Stimulated activated memory B cell treated with anti-CD40 and anti-IgM and Interleukin-4, amounts not matched to agents 10 μg/mL and 1 μg/mL and 100 μg/mL, for 72 hours (primary cell): Measurements from ENCODE around the gene SLC12A8.
A peak's percentile ranks its signal among the peaks of the same experiment; 100 is the strongest.

Experiments
- ATAC-seq: fragments of 150-1000 bp; cut with Tn5 transposase; 2 replicates; pipeline ENCODE4 v1.10.0; 2021
- H3K27ac Mint-ChIP-seq: one replicate; pipeline ENCODE4 v1.8.0; 2022; ENCODE audit warnings: mild to moderate bottlenecking, mixed read lengths
- H3K27me3 Mint-ChIP-seq: one replicate; pipeline ENCODE4 v1.8.0; 2022; ENCODE audit warnings: mixed read lengths
- H3K36me3 Mint-ChIP-seq: one replicate; pipeline ENCODE4 v1.8.0; 2022; ENCODE audit warnings: mixed read lengths
- H3K4me1 Mint-ChIP-seq: one replicate; pipeline ENCODE4 v1.8.0; 2022; ENCODE audit warnings: mixed read lengths
- H3K4me3 Mint-ChIP-seq: one replicate; pipeline ENCODE4 v1.8.0; 2022; ENCODE audit warnings: mild to moderate bottlenecking, moderate library complexity, mixed read lengths
- H3K9me3 Mint-ChIP-seq: one replicate; pipeline ENCODE4 v1.8.0; 2022; ENCODE audit warnings: mixed read lengths

The SLC12A8 gene

DNA sequence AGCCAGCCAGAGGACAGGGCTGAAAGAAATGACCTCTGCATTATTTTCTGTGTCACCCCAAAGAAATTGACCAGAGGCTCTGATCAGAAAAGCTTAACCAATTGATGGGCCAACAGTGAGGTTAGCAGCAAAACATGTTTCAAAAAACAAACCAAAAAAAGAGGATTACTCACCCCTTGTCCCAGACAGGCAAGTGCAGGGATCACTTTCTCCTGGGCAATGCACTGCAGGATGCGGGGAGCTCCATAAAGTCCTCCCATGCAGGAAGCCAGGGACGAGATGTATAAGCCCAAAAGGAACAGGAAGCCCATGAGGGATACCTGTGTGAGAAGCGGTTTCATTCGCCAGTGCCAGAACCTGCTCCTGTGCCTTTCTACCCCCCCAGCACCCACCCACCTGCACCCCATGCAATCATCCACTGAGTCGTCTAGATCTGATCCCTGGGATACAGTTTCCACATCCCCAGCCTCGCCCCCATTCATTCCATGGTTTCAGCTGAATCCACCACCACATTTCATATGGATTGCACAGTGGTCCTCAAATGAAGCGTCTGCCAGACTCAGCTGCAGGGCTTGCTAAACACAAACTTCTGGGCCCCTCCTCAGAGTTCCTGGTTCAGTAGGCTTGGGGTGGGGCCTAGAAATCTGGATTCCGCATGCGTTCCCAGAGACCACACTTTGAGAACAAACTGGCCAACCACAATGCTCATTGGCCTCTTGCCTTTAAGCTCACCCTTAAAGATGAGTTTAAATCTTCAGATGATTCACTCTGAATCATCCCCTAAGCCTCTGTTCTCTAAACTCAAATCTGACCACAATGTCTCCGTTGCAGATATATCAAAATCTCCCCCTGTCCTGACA, 102.3 kb downstream of the SLC12A8 start:
- peaks cover 2% of the 10 kb centered on the region for H3K36me3 Mint-ChIP-seq
- peaks cover 46% of the 10 kb centered on the region for H3K4me1 Mint-ChIP-seq
- H3K4me3 Mint-ChIP-seq = no peak overlapping the region
- ATAC-seq = peak; percentile 70
- H3K27me3 Mint-ChIP-seq = no peaks in the 10 kb centered on the region
- peaks cover 1% of the 10 kb centered on the region for H3K9me3 Mint-ChIP-seq
- H3K27ac Mint-ChIP-seq = peak overlapping the region; percentile 77

DNA sequence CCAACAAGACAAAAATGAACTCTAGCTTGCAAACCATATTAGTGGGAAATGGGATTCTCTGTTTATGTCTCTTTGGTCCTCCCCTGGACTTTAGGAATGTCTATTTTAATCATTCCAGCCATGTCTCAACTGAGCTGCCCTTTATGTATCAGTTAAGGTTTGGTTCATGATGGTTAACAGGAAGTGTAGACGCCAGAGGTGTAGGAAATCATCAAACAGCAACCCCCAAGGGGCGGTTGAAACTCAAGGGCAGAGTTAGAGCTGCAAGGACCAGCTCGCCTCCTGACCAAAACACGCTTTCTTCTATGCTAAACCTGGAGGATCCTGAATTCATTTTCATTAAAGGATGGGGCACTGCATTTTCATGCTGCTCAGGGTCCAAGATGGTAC, 103.0 kb downstream of the SLC12A8 start:
- no peak overlapping the region for H3K4me3 Mint-ChIP-seq
- peak overlapping the region; percentile 77 for H3K27ac Mint-ChIP-seq
- no peaks in the 10 kb centered on the region for H3K27me3 Mint-ChIP-seq
- no peak for ATAC-seq
- H3K9me3 Mint-ChIP-seq = peaks cover 6% of the 10 kb centered on the region
- H3K36me3 Mint-ChIP-seq = peaks cover 8% of the 10 kb centered on the region
- H3K4me1 Mint-ChIP-seq = peaks cover 46% of the 10 kb centered on the region

DNA sequence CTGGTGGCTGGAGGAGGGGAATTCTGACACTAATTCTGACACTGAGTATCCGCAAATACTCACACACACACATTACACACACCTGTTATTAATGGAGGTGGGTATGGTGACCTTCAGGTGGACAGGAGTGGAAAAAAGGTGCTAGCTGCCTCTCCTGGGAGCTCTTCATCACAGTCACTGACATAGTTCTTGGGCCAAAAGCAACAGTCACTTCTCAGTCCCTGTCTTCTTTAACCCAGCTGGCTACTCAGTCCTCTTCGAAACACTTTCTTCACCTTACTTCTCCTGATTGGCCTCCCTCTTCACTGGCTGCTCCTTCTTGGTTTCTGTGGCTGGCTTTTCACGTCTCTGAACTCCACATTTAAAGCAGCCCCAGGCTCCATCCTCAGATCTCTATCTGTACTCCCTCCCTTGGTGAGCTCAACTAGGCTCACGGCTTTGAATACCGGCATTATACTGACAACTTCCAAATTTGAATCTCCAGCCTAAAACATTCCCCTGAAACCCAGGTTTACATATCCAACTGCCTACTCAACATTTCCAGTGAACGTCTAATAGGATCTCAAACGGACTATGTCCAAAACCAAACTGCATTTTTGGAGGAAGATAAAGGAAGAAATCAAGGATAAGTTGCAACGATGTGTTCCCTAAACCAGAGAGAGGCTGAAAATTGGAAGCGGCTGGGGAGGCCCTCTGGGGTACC, 103.6 kb downstream of the SLC12A8 start:
- Mint-ChIP-seq H3K27me3 (no peaks in the 10 kb centered on the region), H3K4me3 (peak overlapping the region; percentile 0), H3K9me3 (peaks cover 6% of the 10 kb centered on the region), H3K4me1 (peaks cover 49% of the 10 kb centered on the region), H3K27ac (peak overlapping the region; percentile 77), H3K36me3 (peaks cover 8% of the 10 kb centered on the region)
- ATAC-seq = peak; percentile 35

DNA sequence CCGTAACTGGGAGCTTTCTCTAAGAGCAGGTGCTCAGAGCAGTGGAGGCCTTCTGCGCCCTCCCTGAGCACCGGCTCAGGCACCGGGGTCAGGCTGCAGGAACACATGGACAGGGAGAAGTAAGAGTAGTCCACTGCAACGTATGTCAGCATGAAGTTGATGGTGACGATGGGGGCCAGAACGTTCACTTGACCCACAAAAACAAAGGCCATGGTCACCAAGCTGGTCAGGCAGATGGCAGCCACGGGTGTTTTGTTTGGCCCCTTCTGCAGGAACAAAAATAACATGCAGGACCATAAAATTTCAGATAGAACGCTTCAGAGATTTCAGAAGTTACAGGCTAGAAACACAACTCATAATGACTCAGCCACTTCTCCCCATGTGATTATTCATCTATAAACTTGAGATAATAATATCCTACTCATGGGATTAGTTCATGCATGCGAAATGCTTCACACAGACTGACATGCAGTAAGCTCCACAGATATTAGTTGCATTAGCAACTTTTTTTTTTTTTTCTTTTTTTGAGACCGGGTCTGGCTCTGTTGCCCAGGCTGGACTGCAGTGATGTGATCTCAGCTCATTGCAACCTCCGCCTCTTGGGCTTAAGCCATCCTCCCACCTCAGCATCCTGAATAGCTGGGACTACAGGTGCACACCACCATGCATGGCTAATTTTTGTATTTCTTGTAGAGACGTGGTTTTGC, 104.5 kb downstream of the SLC12A8 start:
- ATAC-seq = peak; percentile 86
- H3K4me1 Mint-ChIP-seq = peaks cover 50% of the 10 kb centered on the region

DNA sequence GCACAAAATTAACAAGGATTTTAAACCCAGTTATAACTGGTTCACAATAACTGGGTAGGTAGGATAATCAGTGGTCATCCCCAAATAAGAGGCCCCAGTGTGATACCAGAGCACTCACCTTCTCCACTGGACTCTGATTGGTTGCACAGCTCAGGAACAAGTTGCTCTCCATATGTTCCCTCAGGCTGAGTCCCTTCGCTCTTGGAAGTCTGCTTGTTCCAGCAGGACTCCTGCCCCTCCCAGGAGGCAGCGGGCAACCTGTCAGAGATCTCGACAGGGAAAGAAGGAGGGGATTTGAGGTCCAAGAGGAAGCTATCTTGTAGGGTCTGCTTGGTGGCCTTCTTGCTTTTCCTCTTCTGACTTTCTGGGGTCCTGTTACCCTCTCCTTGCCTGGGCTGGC, 105.2 kb downstream of the SLC12A8 start:
- Mint-ChIP-seq H3K27me3 (no peaks in the 10 kb centered on the region), H3K27ac (peak overlapping the region; percentile 77), H3K9me3 (peaks cover 6% of the 10 kb centered on the region), H3K36me3 (peaks cover 8% of the 10 kb centered on the region), H3K4me1 (peaks cover 50% of the 10 kb centered on the region), H3K4me3 (peak overlapping the region; percentile 55)
- ATAC-seq = no peak

More for the DNA sequence above, 104.5 kb downstream of the SLC12A8 start:
- H3K36me3 Mint-ChIP-seq = peaks cover 8% of the 10 kb centered on the region
- peaks cover 6% of the 10 kb centered on the region for H3K9me3 Mint-ChIP-seq
- H3K27me3 Mint-ChIP-seq = no peaks in the 10 kb centered on the region
- peak overlapping the region; percentile 77 for H3K27ac Mint-ChIP-seq
- H3K4me3 Mint-ChIP-seq = peak overlapping the region; percentile 55

DNA sequence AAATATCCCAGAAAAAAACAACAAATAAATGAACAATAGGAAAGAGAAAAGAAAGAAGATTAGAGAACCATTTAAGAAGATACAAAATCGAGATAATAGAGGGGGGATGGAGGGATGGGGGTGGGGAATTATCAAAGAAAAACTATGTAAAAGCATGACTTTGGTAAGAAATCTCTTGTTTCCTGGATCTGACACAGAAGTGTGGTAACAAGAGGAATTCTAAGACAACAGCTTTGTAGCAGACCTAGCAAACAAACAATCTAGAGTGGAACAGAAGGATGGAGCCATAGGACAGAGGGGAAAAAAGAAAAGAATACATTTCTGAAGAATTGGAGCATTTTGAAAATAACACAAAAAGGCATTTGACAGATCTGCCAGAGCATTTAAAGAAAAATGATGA, 107.4 kb downstream of the SLC12A8 start:
- Mint-ChIP-seq H3K9me3 (peaks cover 6% of the 10 kb centered on the region), H3K36me3 (peaks cover 9% of the 10 kb centered on the region), H3K4me1 (peaks cover 39% of the 10 kb centered on the region), H3K4me3 (peak overlapping the region; percentile 6), H3K27ac (no peak overlapping the region), H3K27me3 (no peaks in the 10 kb centered on the region)
- no peak for ATAC-seq

DNA sequence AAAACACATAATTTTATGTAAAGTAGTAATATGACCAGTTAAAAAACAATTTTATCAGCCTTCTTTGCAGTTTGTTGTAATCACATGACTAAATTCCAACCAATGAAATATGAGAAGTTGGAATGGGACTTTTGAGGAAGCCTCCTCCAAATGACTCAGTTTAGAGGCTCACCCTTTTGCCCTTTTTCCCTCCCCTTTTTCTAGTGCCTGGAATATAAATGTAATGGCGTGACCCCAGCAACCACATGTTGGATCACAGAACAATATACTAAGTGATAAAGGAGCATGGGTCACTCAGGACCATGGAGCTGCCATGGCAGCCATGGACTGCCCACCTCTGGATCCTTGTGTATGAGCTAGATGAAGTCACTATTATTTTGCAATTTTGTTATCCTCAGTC, 107.9 kb downstream of the SLC12A8 start:
- Mint-ChIP-seq H3K4me3 (peak overlapping the region; percentile 6), H3K9me3 (peaks cover 9% of the 10 kb centered on the region), H3K27me3 (no peaks in the 10 kb centered on the region), H3K36me3 (peaks cover 14% of the 10 kb centered on the region), H3K4me1 (peaks cover 35% of the 10 kb centered on the region), H3K27ac (no peak overlapping the region)
- no peak for ATAC-seq

DNA sequence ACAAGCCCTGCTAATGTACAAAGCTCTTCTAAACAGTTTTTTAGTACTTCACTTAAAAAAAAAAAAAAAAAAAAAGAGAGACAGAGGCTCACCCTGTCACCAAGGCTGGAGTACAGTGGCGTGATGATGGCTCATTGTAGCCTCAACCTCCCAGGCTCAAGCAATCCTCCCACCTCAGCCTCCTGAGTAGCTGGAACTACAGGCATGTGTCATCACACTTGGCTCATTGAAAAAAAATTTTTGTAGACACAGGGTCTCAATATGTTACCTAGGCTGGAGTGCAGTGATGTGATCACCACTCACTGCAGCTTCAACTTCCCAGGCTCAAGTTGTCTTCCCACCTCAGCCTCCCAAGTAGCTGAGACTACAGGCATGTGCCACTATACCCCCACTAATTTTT, 109.1 kb downstream of the SLC12A8 start:
- peak overlapping the region; percentile 32 for H3K27ac Mint-ChIP-seq

DNA sequence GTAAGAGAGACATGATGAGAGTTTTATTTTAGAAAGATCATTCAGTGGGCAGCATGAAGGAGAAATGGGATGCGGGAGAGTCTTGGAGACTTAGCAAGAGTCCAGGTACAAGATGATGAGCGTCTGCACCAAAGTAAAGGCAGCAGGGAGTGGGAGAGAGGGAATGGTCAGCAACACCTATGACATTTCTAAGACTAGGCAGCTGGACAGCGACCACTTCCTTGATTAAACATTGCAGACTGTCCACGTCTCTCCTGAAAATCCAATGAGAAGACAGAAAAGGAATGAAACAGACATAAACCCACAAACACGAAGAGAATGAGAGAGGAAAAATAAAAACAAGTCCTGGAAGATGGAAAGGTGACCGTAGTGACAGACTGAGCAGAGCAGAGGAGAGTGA, 110.1 kb downstream of the SLC12A8 start:
- Mint-ChIP-seq H3K27me3 (no peaks in the 10 kb centered on the region), H3K4me3 (no peak overlapping the region), H3K27ac (no peak overlapping the region), H3K9me3 (peaks cover 9% of the 10 kb centered on the region), H3K36me3 (peaks cover 14% of the 10 kb centered on the region), H3K4me1 (peaks cover 14% of the 10 kb centered on the region)
- no peak for ATAC-seq

More for the DNA sequence above, 109.1 kb downstream of the SLC12A8 start:
- peaks cover 14% of the 10 kb centered on the region for H3K36me3 Mint-ChIP-seq
- ATAC-seq = no peak
- peaks cover 9% of the 10 kb centered on the region for H3K9me3 Mint-ChIP-seq
- no peak overlapping the region for H3K4me3 Mint-ChIP-seq
- peaks cover 23% of the 10 kb centered on the region for H3K4me1 Mint-ChIP-seq
- H3K27me3 Mint-ChIP-seq = no peaks in the 10 kb centered on the region

DNA sequence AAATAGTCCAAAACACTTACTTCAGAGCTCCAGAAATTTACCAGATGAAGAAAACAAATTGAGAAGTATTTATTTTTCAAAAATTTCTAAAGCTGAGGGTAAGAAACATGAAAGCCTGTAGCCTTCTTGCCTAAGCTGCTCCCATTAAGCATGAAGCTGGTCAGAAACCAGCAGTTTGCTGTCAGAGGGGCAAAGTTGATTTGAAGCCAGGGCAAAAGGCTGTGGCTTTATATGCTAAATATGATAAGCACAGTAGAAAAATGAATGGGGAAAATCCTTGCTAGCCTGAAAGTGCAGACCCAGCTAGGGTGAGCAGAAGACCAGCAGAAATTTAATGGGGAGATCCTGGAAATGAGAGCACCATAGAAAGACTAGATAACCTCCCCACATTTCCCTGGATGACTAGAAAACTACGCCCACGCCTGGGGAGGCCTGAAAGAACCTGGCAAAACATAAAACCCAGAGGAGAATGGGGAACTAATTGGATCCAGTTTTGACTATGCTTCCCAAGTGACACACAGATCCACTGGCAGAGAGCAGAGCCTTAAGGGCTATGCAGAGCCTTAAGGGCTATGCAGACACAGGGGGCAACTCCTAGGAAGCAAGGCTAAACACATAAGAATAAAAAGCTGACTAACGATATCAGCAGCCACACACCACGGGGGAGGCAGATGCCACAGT, 113.8 kb downstream of the SLC12A8 start:
- no peaks in the 10 kb centered on the region for H3K27me3 Mint-ChIP-seq
- no peak overlapping the region for H3K4me3 Mint-ChIP-seq
- no peak for ATAC-seq
- peaks cover 6% of the 10 kb centered on the region for H3K36me3 Mint-ChIP-seq
- H3K27ac Mint-ChIP-seq = no peak overlapping the region
- H3K9me3 Mint-ChIP-seq = peaks cover 3% of the 10 kb centered on the region
- peaks cover 3% of the 10 kb centered on the region for H3K4me1 Mint-ChIP-seq

DNA sequence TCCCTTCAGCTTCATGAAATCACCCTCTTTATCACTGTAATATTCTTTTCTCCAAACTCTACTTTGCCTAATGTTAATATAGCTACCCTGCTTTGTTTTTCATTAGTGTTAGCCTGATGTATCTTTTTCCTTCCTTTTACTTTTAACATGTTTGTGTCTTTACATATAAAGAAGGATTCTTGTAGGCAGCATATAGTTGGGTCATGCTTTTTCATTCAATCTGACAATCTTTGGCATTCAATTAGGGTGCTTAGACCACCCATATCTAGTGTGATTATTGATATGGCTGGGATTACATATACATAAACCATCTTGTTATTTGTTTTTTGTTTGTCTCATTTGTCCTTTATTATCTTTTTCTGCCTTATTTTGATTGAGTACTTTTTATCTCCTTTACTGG, 121.9 kb downstream of the SLC12A8 start:
- Mint-ChIP-seq H3K27ac (no peak overlapping the region), H3K27me3 (no peaks in the 10 kb centered on the region), H3K4me1 (no peaks in the 10 kb centered on the region), H3K9me3 (no peaks in the 10 kb centered on the region), H3K36me3 (no peaks in the 10 kb centered on the region), H3K4me3 (no peak overlapping the region)
- no peak for ATAC-seq

DNA sequence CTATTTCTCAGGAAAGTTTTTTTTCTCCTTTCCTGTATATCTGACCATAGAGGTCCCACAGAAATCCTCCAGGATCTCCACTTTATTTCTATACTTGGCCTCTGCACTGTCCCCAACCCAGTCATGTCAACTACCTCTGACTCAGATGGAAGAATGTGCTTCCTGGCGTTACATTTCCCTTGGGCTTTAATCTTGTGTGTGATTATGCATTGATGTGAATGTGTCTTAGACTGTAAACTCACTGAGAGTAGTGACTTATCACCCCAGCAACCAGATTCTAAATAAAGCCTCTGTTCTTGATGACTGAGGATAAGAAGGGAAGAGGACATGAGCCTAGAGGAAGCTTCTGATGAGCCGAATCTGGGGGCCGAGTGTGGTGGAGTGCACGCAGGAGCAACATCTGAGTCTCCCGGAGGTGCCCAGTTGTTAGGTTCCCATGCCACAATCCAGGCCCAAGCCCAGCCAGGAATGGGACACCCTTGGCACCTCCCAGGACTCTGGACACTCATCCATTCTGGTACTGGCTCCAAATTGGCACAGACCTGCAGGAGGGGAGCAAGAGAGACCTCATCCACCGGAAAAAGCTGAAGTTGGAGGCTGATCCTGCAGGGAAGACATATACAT, 124.7 kb downstream of the SLC12A8 start:
- H3K36me3 Mint-ChIP-seq = no peaks in the 10 kb centered on the region
- H3K4me1 Mint-ChIP-seq = no peaks in the 10 kb centered on the region
- no peak overlapping the region for H3K4me3 Mint-ChIP-seq
- no peaks in the 10 kb centered on the region for H3K9me3 Mint-ChIP-seq
- no peak overlapping the region for H3K27ac Mint-ChIP-seq
- H3K27me3 Mint-ChIP-seq = no peaks in the 10 kb centered on the region
- no peak for ATAC-seq

DNA sequence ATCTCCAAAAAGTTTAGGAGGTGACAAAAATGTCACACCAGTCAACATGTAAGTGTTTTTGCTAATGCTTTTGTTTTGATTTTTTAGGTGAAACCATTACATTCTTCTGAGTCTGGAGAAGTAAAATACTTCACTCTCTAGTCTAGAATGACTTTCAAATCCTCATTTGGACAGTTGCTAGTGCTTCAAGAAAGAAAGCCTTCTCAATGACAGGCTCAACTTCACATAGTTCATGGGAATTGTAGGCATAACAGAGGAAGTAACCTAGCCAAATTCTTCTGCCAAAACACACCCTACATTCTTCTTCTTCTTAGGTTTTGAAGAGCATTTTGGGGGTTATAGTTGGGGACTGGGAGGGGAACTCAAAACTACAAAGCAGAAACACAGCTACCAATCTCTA, 127.4 kb downstream of the SLC12A8 start:
- Mint-ChIP-seq H3K9me3 (no peaks in the 10 kb centered on the region), H3K4me1 (no peaks in the 10 kb centered on the region)

DNA sequence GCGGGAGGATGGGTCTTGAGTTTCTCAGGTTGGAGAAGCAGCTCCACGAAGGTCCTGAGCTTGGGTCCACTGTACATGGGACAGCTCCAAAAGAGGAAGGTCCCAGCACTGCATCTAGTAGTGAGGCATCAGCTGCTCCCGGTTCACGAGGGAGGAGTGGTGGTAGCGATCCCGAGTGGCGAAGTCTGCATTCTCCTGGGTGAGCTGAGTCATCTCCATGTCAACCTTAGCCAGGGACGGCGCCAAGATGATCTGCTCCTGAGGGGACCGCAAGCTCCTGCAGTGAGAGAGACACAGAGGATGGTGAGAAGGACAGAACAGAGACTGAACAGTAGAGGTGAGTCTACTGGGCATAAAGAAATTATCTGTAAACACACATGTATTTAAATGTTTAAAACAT, 128.8 kb downstream of the SLC12A8 start:
- Mint-ChIP-seq H3K36me3 (no peaks in the 10 kb centered on the region), H3K4me3 (no peak overlapping the region), H3K27me3 (no peaks in the 10 kb centered on the region), H3K4me1 (no peaks in the 10 kb centered on the region), H3K9me3 (no peaks in the 10 kb centered on the region), H3K27ac (no peak overlapping the region)
- ATAC-seq = no peak

More for the DNA sequence above, 127.4 kb downstream of the SLC12A8 start:
- H3K36me3 Mint-ChIP-seq = no peaks in the 10 kb centered on the region
- no peaks in the 10 kb centered on the region for H3K27me3 Mint-ChIP-seq
- H3K4me3 Mint-ChIP-seq = no peak overlapping the region
- ATAC-seq = no peak
- H3K27ac Mint-ChIP-seq = no peak overlapping the region
